Activated CD8-positive, alpha-beta T cell treated with anti-CD3 and anti-CD28 coated beads, Interleukin-2, amount 10 ng/mL, durations not matched to agents 7 days and 5 days (primary cell): ENCODE data around the gene ATP23. TPM values are rescaled to one million over a fixed set of nuclear protein-coding genes. Genes with fewer than 3 reads are reported as not detected.

Source experiments
- ATAC-seq: fragments of 150-1000 bp; cut with Tn5 transposase; one replicate; pipeline ENCODE4 v1.10.0; 2021; ENCODE audit warnings: moderate library complexity
- CTCF ChIA-PET: fragments of 350-600 bp; sonication (Branson Sonifier 250); formaldehyde crosslinking; loops from one replicate; lab custom pipeline; 2021; ENCODE audit warnings: antibody characterized with exemption; lab: Charles Lee
- POLR2A ChIA-PET: fragments of 350-600 bp; sonication (Branson Sonifier 250); formaldehyde crosslinking; loops from one replicate; lab custom pipeline; 2021; ENCODE audit warnings: antibody characterized with exemption; lab: Charles Lee
- DNase-seq: peaks from one replicate; pipeline ENCODE4 v3.0.0-alpha.2; 2020
- H3K27ac Mint-ChIP-seq: one replicate; pipeline ENCODE4 v1.8.0; 2021; ENCODE audit warnings: mild to moderate bottlenecking, mixed read lengths
- H3K27me3 Mint-ChIP-seq: one replicate; pipeline ENCODE4 v1.8.0; 2021; ENCODE audit warnings: low read depth, mixed read lengths
- H3K36me3 Mint-ChIP-seq: one replicate; pipeline ENCODE4 v1.8.0; 2021; ENCODE audit warnings: low read depth, mixed read lengths
- H3K4me1 Mint-ChIP-seq: one replicate; pipeline ENCODE4 v1.8.0; 2021; ENCODE audit warnings: low read depth, mixed read lengths
- H3K4me3 Mint-ChIP-seq: one replicate; pipeline ENCODE4 v1.8.0; 2021; ENCODE audit warnings: mild to moderate bottlenecking, mixed read lengths
- H3K9me3 Mint-ChIP-seq: one replicate; pipeline ENCODE4 v1.8.0; 2022; ENCODE audit warnings: mixed read lengths; ENCODE audit not compliant: insufficient read depth
- total RNA-seq, 2 experiments: library from RNA; stranded (reverse); gene quantifications; one replicate each; pipeline ENCODE4 v1.2.3, GENCODE V29; 2021

The ATP23 gene
- total RNA-seq, 2 experiments from 2014 or later, result 19.3 to 21.3 TPM

- ATAC-seq (no peak), DNase-seq (no peak)
- no peaks in the 10 kb centered on the region for H3K9me3 Mint-ChIP-seq
- H3K36me3 Mint-ChIP-seq, result no peaks in the 10 kb centered on the region
- ChIA-PET CTCF (interaction anchor here (2.9 kb wide), 1 partner anchor 107 kb away, joined by 10 read pairs; no protein-coding TSS in a partner anchor), POLR2A (no interaction called here)
- no peak overlapping the region for H3K27ac Mint-ChIP-seq
- H3K4me1 Mint-ChIP-seq, result peaks cover 6% of the 10 kb centered on the region
- H3K4me3 Mint-ChIP-seq, result no peak overlapping the region
- peaks cover 44% of the 10 kb centered on the region for H3K27me3 Mint-ChIP-seq
These were observed 31.8 kb upstream of the ATP23 start for GRCh38 chr12:57909611-57910010.

GRCh38 chr12:57918147-57918546 is 23.2 kb upstream of the ATP23 start:
- CTCF ChIA-PET, result interaction anchor here (2.1 kb wide), 1 partner anchor 14 kb away, joined by 9 read pairs; no protein-coding TSS in a partner anchor
- H3K27me3 Mint-ChIP-seq, result peaks cover 28% of the 10 kb centered on the region

GRCh38 chr12:57927086-57927485 is 14.3 kb upstream of the ATP23 start:
- CTCF ChIA-PET, result interaction anchor here (1.2 to 1.6 kb wide), 2 partner anchors 22 to 24 kb away, joined by 3 to 7 read pairs; no protein-coding TSS in a partner anchor
- Mint-ChIP-seq H3K9me3 (no peaks in the 10 kb centered on the region), H3K27me3 (peaks cover 3% of the 10 kb centered on the region), H3K4me3 (no peak overlapping the region), H3K27ac (no peak overlapping the region), H3K36me3 (peaks cover 3% of the 10 kb centered on the region), H3K4me1 (no peaks in the 10 kb centered on the region)
- no peak for ATAC-seq
- POLR2A ChIA-PET, result interaction anchor here (1.3 to 1.4 kb wide), 2 partner anchors 9 to 14 kb away, joined by 3 to 4 read pairs; partner anchors contain the start of gene ATP23
- DNase-seq, result no peak

More at GRCh38 chr12:57918147-57918546, 23.2 kb upstream of the ATP23 start:
- Mint-ChIP-seq H3K9me3 (no peaks in the 10 kb centered on the region), H3K36me3 (no peaks in the 10 kb centered on the region), H3K4me3 (no peak overlapping the region), H3K4me1 (no peaks in the 10 kb centered on the region), H3K27ac (no peak overlapping the region)
- POLR2A ChIA-PET, result no interaction called here
- ATAC-seq, result no peak
- DNase-seq, result no peak

DNA sequence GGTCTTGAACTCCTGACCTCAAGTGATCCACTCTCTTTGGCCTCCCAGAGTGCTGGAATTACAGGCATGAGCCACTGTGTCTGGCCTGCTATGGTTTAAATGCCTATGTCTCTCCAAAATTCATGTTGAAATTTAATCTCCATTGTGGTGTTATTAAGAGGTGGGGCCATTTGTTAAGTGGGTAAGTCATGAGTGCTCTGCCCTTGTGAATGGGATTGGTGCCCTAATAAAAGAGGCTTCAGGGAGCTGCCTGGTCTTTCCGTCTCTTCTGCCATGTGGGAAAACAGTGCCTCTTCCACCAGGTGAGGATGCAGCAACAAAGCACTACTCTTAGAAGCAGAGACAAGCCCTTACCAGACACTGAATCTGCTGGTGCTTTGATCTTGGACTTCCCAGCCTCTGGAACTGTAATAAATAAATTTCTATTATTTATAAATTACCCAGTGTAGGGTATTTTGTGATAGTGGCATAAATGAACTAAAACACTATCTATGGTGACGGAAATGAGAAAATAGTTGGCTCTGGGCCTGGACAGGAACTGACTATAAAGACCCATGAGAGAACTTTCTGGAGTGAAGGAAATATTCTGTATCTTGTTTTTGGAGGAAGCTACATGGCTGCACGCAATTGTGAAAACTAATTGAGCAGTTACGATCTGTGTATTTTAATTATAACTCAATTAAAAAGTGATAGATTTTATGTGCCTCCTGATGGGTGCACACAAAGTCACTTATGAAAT is 12.1 kb upstream of the ATP23 start:
- no peaks in the 10 kb centered on the region for H3K9me3 Mint-ChIP-seq
- ChIA-PET CTCF (no interaction called here), POLR2A (no interaction called here)
- no peak overlapping the region for H3K27ac Mint-ChIP-seq
- H3K4me3 Mint-ChIP-seq, result no peak overlapping the region
- ATAC-seq (no peak), DNase-seq (no peak)
- H3K4me1 Mint-ChIP-seq, result peaks cover 7% of the 10 kb centered on the region
- H3K36me3 Mint-ChIP-seq, result peaks cover 11% of the 10 kb centered on the region
- H3K27me3 Mint-ChIP-seq, result peaks cover 3% of the 10 kb centered on the region

DNA sequence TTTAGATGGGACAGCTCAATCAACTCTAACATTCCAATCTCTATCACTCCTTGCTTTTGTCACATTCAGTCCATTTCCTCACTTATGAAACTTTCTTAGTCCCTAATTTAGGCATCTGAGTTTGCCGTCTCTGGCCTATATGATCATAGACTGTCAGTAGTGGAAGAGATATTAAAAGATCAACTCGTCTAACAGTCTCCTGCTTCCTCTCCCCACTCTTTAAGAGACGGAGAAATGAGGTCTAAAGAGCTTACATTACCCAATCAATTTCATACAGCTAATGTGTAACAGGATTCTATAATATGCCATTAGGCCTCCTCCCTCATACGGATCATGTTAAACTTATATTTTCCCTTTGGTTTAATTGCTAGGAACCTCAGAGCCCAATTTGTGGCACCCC is 6.5 kb upstream of the ATP23 start:
- CTCF ChIA-PET, result no interaction called here
- Mint-ChIP-seq H3K4me3 (peak overlapping the region; percentile 91), H3K9me3 (no peaks in the 10 kb centered on the region), H3K4me1 (peaks cover 31% of the 10 kb centered on the region), H3K27me3 (no peaks in the 10 kb centered on the region), H3K27ac (peak overlapping the region; percentile 96), H3K36me3 (peaks cover 18% of the 10 kb centered on the region)
- no peak for ATAC-seq
- no peak for DNase-seq
- POLR2A ChIA-PET, result no interaction called here

DNA sequence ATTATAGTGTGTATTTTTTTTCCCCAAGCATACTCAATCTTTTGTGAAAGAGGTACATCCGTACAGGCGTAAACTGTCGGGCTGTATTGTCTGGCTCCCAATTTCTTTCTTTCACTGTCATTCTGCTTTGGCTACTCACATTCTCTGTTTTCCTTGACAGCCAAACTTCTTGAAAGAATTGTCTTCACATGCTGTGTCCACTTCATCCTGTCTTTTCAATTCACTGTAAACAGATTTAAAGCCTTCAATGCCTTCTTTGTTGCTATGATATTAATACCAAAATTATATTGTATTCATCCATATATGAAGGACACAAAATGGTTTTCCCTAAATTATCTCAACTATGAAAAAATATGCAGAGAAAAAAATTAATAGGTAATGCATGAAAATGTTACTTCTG is 6.0 kb upstream of the ATP23 start:
- POLR2A ChIA-PET, result interaction anchor here (1.0 to 1.5 kb wide), 2 partner anchors 9 to 84 kb away, joined by 3 to 5 read pairs; no protein-coding TSS in a partner anchor
- DNase-seq (no peak), ATAC-seq (no peak)
- Mint-ChIP-seq H3K27ac (peak overlapping the region; percentile 96), H3K27me3 (no peaks in the 10 kb centered on the region), H3K9me3 (no peaks in the 10 kb centered on the region), H3K4me1 (peaks cover 34% of the 10 kb centered on the region), H3K36me3 (peaks cover 18% of the 10 kb centered on the region), H3K4me3 (peak overlapping the region; percentile 91)
- CTCF ChIA-PET, result no interaction called here

DNA sequence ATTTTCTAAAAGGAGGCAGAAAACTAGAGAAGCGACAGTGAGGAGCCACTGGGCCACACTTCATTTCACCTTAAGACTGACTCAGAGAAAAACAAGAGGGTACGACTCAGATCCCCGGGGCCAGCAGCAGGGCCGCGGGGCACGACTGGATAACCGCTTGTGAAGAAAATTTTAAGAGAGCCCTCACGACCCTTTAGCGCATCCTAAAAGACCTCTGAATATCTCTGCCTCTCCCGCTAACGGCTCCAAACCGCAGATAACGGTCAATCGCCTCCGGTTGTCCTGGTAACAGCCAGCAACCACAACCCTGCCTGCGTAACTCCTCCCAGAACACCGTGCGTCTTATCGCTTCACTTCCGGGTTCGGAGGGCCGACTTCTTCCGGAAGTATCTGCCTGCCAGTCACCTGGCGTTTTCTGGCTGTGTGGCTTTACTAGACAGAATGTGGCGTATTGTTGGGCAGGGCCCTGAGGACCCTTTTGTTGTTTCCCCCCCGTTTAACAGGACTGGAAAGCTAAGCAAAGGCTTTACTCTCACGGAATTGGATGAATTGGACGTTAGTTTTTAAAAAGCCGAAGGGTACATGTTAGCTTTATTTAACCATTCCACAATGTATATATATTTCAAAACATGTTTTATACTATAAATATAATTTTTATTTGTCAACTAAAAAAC is 5.4 kb upstream of the ATP23 start:
- peak; percentile 90 for ATAC-seq
- no peaks in the 10 kb centered on the region for H3K27me3 Mint-ChIP-seq
- peak; percentile 97 for DNase-seq
- no peaks in the 10 kb centered on the region for H3K9me3 Mint-ChIP-seq
- peak overlapping the region; percentile 96 for H3K27ac Mint-ChIP-seq
- peak overlapping the region; percentile 91 for H3K4me3 Mint-ChIP-seq
- ChIA-PET POLR2A (interaction anchor here (1.0 to 1.5 kb wide), 3 partner anchors 8 to 85 kb away, joined by 3 to 5 read pairs (median 3); no protein-coding TSS in a partner anchor), CTCF (interaction anchor here (0.8 kb wide), 1 partner anchor 179 kb away, joined by 3 read pairs; no protein-coding TSS in a partner anchor)
- H3K36me3 Mint-ChIP-seq, result peaks cover 18% of the 10 kb centered on the region
- peaks cover 41% of the 10 kb centered on the region for H3K4me1 Mint-ChIP-seq

DNA sequence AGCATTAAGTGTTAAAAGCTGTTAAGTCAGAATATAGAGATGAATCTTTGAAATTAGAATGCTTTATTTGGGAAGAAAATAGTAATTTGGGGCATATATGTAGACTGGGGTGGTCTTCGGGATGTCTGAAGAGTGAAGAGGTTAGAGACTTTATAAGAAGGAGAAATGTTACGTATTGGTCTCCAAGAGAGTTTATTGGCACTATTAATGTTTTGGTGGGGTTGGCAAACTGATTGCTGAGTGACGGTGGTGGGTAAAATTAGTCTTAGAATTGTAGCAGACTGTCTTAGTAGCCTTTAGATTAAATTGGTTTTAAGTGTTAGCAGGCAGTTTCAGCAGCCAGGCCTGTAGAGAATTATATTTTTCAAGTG is 4.9 kb upstream of the ATP23 start:
- no peaks in the 10 kb centered on the region for H3K27me3 Mint-ChIP-seq
- H3K9me3 Mint-ChIP-seq, result no peaks in the 10 kb centered on the region
- H3K4me1 Mint-ChIP-seq, result peaks cover 43% of the 10 kb centered on the region
- H3K27ac Mint-ChIP-seq, result peak overlapping the region; percentile 77
- ChIA-PET POLR2A (interaction anchor here (1.0 to 1.5 kb wide), 2 partner anchors 9 to 10 kb away, joined by 3 to 5 read pairs; no protein-coding TSS in a partner anchor), CTCF (interaction anchor here (0.8 kb wide), 1 partner anchor 180 kb away, joined by 3 read pairs; no protein-coding TSS in a partner anchor)
- H3K4me3 Mint-ChIP-seq, result peak overlapping the region; percentile 66
- no peak for ATAC-seq
- H3K36me3 Mint-ChIP-seq, result peaks cover 16% of the 10 kb centered on the region
- no peak for DNase-seq

- Mint-ChIP-seq H3K4me3 (no peak overlapping the region), H3K27ac (no peak overlapping the region), H3K27me3 (no peaks in the 10 kb centered on the region), H3K4me1 (peaks cover 55% of the 10 kb centered on the region), H3K36me3 (peaks cover 7% of the 10 kb centered on the region), H3K9me3 (no peaks in the 10 kb centered on the region)
- DNase-seq, result no peak
- CTCF ChIA-PET, result interaction anchor here (1.5 to 2.0 kb wide), 2 partner anchors 180 to 183 kb away, joined by 4 to 5 read pairs; no protein-coding TSS in a partner anchor
- ATAC-seq, result no peak
- POLR2A ChIA-PET, result no interaction called here
These were observed 2.1 kb upstream of the ATP23 start for GRCh38 chr12:57939291-57939690.

DNA sequence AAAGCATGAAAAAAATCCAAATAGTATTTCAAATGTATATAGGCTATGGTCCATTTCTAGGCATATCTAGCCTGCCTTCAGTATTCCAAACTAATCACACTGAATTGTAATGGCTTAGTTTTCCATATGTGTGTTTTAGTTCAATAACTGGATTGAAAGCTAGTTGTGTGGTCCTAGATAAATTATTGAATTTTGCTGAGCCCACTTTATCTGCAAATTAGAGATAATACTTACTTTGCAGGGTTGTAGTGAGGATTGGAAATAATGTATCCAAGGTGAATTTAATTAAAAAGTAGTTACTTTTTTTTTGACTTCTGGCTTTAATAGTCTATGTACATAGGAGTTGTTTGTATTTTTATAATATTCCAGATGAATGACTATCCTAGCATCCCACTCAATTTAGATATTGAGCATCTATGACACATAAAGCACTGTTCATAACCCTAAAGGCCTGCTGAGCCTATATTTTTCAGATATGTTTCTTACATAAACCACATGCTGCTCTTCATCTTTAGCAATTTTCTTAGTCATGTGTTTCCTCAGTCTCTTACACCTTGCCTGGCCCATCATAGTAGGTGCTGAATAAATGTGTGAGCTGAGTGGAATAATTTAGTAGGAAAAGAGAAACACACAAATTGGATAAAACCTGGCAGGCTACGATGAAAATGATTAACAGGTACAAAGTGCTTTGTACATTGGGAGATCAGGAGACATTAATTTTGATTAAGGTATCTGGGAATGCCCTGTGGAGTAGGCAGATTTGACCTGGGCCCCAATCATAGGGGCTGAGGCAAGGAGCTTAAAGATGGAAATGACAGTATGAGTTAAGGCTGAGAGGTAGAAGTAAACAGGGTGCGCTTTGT is 1.1 kb upstream of the ATP23 start:
- H3K27ac Mint-ChIP-seq, result peak overlapping the region; percentile 99
- H3K4me1 Mint-ChIP-seq, result peaks cover 51% of the 10 kb centered on the region
- peaks cover 7% of the 10 kb centered on the region for H3K36me3 Mint-ChIP-seq
- ATAC-seq, result no peak
- POLR2A ChIA-PET, result interaction anchor here (1.0 to 1.6 kb wide), 4 partner anchors 14 to 157 kb away, joined by 3 to 8 read pairs (median 6); partner anchors contain the start of gene TSFM
- DNase-seq, result no peak
- H3K27me3 Mint-ChIP-seq, result no peaks in the 10 kb centered on the region
- CTCF ChIA-PET, result interaction anchor here (1.2 to 1.8 kb wide), 4 partner anchors 12 to 181 kb away, joined by 3 to 7 read pairs (median 5); no protein-coding TSS in a partner anchor
- no peaks in the 10 kb centered on the region for H3K9me3 Mint-ChIP-seq
- H3K4me3 Mint-ChIP-seq, result peak overlapping the region; percentile 83

GRCh38 chr12:57940915-57941164 is 527 bp upstream of the ATP23 start:
- Mint-ChIP-seq H3K36me3 (peaks cover 6% of the 10 kb centered on the region), H3K4me3 (peak overlapping the region; percentile 83), H3K4me1 (peaks cover 47% of the 10 kb centered on the region), H3K27ac (peak overlapping the region; percentile 99), H3K9me3 (no peaks in the 10 kb centered on the region), H3K27me3 (no peaks in the 10 kb centered on the region)
- ChIA-PET CTCF (interaction anchor here (1.2 to 1.8 kb wide), 4 partner anchors 11 to 181 kb away, joined by 3 to 7 read pairs (median 5); no protein-coding TSS in a partner anchor), POLR2A (interaction anchor here (1.0 to 1.6 kb wide), 4 partner anchors 15 to 158 kb away, joined by 3 to 8 read pairs (median 6); partner anchors contain the start of gene TSFM)
- no peak for ATAC-seq
- no peak for DNase-seq
